ENCODE measurements around the gene DPP10.

Gene DPP10

DNA sequence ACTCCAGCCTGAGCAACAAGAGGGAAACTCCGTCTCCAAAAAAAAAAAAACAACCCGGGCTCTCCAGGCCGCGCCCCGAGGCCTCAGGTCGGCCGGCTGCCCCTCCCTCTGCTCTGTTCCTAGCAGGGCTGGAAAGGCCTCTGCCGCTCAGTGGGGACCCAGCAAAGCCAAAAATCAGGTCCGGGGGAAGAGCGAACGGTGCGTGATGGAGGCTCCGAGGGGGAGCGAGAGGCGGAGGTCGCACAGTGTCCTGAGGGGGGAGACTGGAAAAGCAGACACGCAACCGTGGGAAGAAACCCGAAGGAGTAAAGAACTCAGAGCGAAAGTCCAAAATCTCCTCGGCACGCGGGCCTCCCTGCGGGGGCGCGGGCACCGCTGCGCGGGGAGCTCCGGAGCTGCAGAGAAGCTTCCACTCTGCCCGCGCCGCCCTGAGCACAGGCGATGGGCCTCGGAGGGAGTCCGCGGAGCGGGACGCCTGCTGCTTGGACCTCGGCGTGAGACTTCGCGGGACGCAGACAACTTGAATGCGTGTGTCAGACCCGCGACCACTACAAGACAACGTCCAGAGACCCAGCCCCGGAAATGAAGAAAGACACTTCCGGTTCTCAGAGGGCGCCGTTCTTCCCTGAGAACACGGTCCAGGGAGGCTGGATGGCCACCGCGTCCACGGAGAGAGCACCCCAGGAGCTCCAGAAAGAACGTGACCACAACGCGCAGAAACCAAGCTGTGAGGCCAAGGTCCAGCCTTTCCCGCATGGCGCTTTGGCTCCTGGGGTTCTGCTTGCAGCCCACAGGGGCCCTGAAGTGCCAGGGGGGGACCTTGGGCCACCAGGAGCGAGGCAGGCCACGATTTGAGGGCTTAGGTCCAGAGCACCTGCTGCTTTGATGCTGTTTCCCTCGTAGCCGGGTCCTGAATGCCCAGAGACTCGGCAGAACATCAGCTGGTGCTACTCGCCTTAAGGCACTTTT is 219.8 kb downstream of the DPP10 start:
- H3K4me3 ChIP-seq (ENCODE audit: low read length): peak overlapping the region; percentile 48
- TF ChIP-seq, protein P1, sequence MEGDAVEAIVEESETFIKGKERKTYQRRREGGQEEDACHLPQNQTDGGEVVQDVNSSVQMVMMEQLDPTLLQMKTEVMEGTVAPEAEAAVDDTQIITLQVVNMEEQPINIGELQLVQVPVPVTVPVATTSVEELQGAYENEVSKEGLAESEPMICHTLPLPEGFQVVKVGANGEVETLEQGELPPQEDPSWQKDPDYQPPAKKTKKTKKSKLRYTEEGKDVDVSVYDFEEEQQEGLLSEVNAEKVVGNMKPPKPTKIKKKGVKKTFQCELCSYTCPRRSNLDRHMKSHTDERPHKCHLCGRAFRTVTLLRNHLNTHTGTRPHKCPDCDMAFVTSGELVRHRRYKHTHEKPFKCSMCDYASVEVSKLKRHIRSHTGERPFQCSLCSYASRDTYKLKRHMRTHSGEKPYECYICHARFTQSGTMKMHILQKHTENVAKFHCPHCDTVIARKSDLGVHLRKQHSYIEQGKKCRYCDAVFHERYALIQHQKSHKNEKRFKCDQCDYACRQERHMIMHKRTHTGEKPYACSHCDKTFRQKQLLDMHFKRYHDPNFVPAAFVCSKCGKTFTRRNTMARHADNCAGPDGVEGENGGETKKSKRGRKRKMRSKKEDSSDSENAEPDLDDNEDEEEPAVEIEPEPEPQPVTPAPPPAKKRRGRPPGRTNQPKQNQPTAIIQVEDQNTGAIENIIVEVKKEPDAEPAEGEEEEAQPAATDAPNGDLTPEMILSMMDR (IDR thresholded peaks at IDR 0.05; ENCODE audit: insufficient read depth, low read depth, low read length, missing control alignments): no peak
- no peak for DNase-seq (ENCODE audit: low read depth)

DNA sequence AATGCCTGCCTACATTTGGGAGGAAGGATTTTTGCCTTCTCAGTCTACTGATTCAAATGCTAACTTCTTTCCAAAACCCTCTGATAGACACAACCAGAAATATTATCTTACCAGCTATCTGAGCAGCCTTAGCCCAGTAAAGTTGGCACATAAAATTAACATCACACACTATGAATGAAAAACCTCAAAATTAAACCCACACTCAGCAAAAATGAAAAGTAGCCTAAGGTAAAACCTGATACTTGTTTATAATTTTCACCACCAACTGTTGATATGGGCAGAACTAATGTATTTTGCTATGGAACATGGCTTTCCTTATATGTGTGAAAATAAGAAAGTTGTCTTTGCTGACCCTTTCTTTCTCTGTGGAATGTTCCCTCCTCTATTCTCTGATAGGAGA is 226.0 kb downstream of the DPP10 start:
- H3K4me3 ChIP-seq (ENCODE audit: low read length): no peak overlapping the region
- TF ChIP-seq, protein P1 (IDR thresholded peaks at IDR 0.05; ENCODE audit: insufficient read depth, low read depth, low read length, missing control alignments): no peak
- DNase-seq (ENCODE audit: low read depth): no peak

DNA sequence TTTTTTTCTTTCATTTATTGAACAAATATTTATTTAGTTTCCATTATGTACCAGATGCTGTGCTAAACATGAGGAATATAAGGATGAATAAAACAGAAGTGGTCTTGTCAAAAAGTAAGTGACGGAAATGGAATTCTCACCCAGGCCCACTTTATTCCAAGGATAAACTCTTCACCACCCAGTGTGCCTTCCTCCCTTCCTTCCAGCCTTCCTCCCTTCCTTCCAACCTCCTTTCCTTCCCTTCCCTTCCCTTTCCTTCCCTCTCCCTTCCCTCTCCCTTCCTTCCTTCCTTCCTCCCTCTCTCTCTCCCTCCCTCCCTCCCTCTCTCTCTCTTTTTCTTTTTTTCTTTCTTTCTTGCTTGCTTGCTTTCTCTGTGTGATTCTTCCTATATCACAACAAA is 240.8 kb downstream of the DPP10 start:
- DNase-seq (ENCODE audit: low read depth): no peak
- H3K4me3 ChIP-seq (ENCODE audit: low read length): no peak overlapping the region
- TF ChIP-seq, protein P1 (IDR thresholded peaks at IDR 0.05; ENCODE audit: insufficient read depth, low read depth, low read length, missing control alignments): no peak

DNA sequence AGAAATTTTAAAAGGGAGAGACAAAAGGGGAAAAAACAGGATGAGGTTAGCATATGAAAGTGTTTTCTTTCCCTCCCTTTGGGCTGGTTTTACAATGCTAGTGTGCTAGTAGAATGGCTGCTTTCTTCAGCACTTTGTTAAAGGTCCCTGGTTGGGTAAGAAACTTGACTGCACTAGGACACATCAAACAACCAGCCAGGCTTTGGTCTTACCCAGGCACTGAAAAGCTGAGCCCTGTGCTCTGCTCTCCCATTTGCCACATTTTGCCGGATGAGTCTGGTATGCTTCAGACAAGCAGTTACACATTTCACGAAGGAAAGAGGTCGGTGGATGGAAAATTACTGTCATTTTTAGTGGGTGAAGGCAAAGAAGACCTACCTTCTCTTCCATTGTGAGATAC is 242.0 kb downstream of the DPP10 start:
- TF ChIP-seq, protein P1 (IDR thresholded peaks at IDR 0.05; ENCODE audit: insufficient read depth, low read depth, low read length, missing control alignments): no peak
- no peak overlapping the region for H3K4me3 ChIP-seq (ENCODE audit: low read length)
- DNase-seq (ENCODE audit: low read depth): no peak

DNA sequence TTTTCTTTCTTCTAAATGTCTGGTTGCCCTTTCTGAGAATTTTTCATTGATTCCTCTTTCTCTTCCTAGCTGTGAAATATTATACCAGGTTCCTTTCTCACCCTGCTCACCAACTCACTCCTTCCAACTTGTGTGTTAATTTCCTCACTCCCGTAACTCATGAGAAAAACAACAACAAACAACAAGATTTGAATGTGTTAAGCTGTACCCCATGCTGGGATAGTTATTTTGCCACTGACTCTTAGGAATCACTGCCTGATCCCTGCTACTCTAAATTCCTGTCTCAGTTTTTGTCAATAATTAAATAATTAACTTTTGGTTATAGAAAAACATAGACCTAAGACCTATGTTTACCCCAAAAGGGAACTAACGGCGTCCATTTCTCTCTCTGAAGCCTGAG is 242.7 kb downstream of the DPP10 start:
- TF ChIP-seq, protein P1 (IDR thresholded peaks at IDR 0.05; ENCODE audit: insufficient read depth, low read depth, low read length, missing control alignments): no peak
- no peak for DNase-seq (ENCODE audit: low read depth)
- H3K4me3 ChIP-seq (ENCODE audit: low read length): no peak overlapping the region

DNA sequence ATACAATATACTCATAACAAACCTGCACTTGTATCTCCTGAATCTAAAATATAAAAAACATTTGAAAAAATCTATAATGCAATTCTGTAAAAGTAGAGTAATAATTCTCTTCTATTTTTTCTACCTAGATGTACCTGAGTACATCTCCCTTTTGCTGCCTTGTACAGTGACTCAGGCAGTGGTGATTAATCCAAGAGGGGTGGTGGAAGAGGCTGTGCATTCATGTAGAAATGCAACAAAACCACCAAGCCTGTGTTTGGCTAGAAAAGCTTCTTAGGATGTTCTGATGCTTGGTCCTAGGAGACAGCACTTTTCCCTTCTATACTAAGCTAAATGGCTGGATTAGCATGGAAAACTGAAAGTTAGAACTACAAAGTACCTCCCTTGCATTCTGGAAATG is 245.8 kb downstream of the DPP10 start:
- DNase-seq (ENCODE audit: low read depth): peak; percentile 0
- TF ChIP-seq, protein P1 (IDR thresholded peaks at IDR 0.05; ENCODE audit: insufficient read depth, low read depth, low read length, missing control alignments): no peak
- H3K4me3 ChIP-seq (ENCODE audit: low read length): no peak overlapping the region

All from epithelial cell of esophagus (primary cell).